ENCODE results near the gene TMEM54.
A peak's percentile ranks its signal among the peaks of the same experiment; 100 is the strongest.

Gene TMEM54

DNA sequence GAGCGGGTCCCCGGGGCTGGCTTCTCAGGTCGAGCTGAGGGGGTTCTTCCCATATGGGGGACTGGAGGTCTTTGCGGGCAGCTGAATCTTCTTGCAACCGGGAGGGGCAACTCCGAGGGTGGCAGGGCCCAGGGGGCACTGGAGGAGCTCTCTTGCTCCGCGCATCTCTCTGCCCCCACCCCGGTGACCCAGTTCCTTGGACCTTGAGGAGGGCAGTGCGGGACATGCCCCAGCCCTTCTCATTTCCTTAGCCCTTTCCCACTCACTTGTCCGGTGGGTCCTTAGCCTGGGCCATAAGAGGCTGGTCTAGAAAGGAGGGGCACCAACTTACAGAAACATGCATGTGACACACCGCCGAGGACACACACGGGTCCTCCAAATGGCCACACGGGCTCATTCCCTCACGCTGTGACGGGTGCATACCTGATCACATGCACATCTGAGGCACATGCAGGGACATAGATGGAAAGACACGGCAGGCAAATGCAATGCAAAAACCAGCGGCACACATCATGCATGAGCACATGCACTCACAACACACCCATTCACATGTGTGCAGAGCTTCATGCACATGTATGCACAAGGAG is 14.3 kb downstream of the TMEM54 start:
- no peak for DNase-seq
- TF ChIP-seq GATA1 (IDR thresholded peaks at IDR 0.05; ENCODE audit: low read depth, low read length) (no peak), POLR2A (IDR thresholded peaks at IDR 0.05; ENCODE audit: low read length) (no peak)

DNA sequence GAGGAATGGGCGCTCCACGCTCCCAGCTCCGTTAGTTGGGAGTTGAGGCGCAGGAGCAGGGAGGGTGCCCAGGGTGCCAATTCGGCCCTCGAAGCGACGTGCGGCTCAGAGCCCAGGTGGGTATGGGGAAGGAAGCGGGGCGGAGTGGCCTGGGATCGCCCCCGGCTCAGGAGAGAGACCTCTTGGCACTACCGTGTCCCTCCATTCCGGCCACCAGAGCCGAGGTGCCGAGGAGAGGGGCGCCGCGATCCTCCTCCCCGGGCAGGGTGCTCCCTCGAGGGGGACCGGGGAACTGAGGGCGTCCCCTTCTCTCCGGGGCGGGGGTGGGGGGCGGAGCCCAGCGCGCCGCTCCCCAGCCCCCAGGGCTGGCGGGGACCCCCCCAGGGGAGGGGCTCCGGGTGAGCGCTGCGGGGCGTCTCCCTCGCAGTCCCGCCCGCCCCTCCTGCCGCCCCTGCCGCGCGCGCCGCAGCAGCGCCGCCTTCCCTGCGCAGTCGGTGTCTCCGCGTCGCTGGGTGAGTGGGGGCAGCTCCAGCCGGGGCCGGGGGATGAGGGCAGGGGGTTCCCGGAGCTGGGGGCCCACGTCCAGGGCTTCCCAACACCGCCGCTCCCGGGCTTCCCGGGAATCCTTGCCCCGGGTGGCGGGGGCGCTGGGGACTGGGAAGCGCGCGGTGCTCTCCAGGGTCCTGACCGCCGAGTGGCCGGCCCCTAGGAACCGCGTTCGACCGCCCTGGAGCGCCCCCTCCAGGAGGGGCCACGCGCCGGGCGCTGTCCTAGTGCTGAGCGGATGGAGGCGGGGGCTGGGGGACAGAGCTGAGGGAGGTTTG is 15.0 kb downstream of the TMEM54 start, which contains the start of gene HPCA:
Gene HPCA (plus strand): TSS at position 488 of the 824 bp plus-strand sequence. CDS start 2,408 bp downstream, outside the sequence.
- TF ChIP-seq POLR2A (IDR thresholded peaks at IDR 0.05; ENCODE audit: low read length) (no peak), GATA1 (IDR thresholded peaks at IDR 0.05; ENCODE audit: low read depth, low read length) (no peak)
- peak; percentile 68 to 70 for DNase-seq

DNA sequence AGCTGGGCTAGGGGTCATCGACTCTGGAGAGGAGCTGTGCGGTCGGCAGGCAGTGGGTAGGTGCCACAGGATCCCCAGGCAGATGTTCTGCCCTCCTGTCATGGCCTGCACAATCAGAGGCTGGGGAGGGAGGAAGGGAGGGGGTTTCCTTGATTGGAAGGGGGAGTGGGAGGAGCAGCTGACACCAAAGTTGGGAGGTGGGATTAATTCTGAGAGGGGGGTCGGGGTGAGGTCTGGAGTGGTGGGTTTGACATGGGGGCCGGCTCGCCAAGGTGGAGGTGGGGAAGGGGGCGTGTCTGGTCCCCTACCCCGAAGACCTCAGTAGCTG is 15.5 kb downstream of the TMEM54 start:
- DNase-seq, result no peak
- no peak for TF ChIP-seq POLR2A (IDR thresholded peaks at IDR 0.05; ENCODE audit: low read length)
- no peak for TF ChIP-seq GATA1 (IDR thresholded peaks at IDR 0.05; ENCODE audit: low read depth, low read length)

DNA sequence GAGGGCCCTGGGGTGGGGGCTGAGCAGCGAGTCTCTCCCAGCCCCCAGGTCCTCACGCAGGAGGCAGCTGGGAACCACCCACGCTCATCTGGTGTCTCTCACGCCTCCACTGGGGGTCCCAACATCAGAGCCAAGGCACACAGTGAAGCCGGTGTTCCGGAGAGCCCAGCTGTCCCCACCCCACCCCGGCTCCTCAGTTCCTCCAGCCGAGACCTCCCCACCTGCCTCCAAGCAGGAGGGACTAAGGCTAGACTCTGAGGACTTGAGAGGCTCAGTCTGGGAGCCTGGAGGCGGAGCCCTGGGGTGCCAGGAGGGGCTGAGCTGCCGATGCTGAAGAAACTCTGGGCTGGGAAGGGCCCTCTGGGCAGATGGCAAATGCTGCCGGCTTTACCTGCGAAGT is 16.5 kb downstream of the TMEM54 start:
- TF ChIP-seq GATA1 (IDR thresholded peaks at IDR 0.05; ENCODE audit: low read depth, low read length) (no peak), POLR2A (IDR thresholded peaks at IDR 0.05; ENCODE audit: low read length) (no peak)
- no peak for DNase-seq

DNA sequence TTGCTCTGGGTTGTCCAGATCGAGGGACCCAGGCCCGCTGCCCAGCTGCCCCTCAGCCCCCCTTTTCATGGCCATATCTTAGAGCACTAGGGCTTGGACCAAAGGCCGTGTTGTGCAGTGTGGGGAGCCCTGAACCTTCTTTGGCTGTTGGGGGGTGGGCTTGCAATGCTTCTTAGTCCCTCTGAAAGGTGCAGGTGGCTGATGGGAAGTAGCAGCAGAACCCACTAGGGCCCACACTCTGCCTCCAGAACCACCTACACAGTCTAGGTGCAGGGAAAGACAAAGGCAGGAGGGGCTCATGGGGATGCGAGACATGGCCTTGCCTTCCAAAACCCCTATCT is 17.2 kb downstream of the TMEM54 start:
- no peak for DNase-seq
- TF ChIP-seq POLR2A (IDR thresholded peaks at IDR 0.05; ENCODE audit: low read length) (no peak), GATA1 (IDR thresholded peaks at IDR 0.05; ENCODE audit: low read depth, low read length) (no peak)

DNA sequence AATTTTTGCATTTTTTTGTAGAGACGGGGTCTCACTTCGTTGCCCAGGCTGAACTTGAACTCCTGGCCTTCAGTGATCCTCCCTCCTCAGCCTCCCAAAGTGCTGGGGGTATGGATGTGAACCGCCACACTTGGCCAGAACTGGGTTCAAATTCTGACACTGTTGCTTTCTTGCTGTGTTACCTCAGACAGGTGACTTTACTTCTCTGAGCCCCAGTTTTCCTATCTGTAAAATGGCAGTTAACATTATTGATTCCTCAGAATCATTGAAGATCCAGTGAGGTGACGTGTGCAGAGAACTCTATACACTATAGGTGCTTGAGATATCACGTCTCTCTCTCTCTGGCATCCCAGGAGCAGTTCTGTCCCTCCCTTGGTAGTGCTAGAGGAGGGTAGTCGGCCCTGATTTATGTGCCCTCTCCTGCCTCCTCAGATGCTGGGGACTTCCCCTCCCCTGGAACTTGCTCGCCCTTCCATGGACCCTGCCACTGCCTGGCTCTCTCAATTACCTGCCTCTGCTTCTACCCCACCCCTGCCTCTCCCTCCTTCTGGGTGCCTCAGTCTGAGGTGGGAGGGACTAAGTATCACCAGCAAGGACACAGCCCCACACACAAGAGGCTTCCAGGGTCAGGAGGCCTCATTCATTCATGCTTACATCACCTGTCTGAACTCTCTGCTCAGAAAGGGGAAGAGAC is 17.7 kb downstream of the TMEM54 start:
- TF ChIP-seq GATA1 (IDR thresholded peaks at IDR 0.05; ENCODE audit: low read depth, low read length) (no peak), POLR2A (IDR thresholded peaks at IDR 0.05; ENCODE audit: low read length) (no peak)
- no peak for DNase-seq

DNA sequence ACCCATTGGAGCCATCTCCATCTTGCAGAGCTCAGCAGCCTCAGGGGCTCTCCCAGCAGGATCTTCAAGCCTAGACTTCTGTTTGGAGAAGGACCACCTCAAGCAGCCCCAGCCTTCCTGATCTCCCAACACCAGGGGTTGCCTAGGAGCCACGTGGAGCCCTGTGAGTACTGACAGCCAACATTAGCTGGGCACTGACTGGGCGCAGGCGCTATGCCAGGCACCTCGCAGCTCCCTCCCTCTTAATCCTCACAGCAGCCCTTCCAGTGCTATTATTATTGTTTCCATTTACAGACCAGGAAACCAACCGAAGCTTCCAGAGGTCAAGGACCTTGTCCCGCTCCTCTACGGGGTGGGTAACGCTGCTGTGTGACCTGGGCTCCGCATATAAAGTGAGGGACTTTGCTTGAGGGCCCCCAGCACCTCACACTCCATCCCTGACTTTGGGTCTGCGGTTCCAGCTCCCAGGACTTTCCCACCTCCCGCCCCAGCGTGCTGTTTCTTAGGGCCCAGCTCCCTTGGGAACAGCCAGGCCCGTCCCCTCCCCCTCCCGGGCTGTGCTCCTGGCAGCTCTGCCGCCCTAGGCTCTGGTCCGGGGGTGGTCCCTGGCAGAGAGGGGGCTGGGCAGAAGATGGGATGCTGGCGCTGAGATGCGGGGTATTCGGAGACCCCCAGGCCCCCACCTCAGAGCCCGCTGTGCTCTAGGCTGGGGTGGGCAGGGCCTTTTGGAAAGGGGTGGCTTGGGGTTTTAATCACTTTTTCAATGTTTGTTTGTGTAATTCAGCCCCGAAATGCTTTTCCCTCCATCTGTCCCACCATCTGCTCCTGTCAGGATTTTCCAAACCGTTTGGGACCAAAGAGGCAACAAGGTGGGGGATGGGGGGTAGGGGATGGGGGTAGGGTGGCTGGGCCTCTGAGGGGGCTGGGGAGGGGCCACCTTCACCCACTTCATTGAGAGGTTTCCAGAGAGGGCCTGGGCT is 19.0 kb downstream of the TMEM54 start:
- no peak for TF ChIP-seq POLR2A (IDR thresholded peaks at IDR 0.05; ENCODE audit: low read length)
- TF ChIP-seq GATA1 (IDR thresholded peaks at IDR 0.05; ENCODE audit: low read depth, low read length), result no peak
- DNase-seq, result no peak

DNA sequence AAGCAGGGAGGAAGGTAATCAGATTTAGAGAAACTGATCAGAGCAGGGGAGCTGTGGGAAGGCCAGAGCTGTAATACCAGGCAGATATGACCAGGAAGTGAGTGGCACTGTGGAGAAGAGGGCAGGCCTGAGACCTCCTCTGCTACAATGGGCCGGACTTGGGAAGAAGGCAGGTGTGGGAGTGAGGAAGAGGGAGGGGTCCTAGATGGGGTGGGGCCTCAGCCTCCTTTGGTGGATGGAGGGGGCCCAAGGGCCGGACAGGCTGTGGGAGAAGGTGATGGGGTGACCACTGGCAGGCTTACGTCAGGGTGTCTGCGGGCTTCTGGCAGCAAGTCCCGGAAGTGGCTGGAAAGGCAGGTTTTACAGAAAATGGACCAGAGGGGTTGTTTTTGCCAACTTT is 19.9 kb downstream of the TMEM54 start:
- TF ChIP-seq POLR2A (IDR thresholded peaks at IDR 0.05; ENCODE audit: low read length) (no peak), GATA1 (IDR thresholded peaks at IDR 0.05; ENCODE audit: low read depth, low read length) (no peak)
- no peak for DNase-seq

DNA sequence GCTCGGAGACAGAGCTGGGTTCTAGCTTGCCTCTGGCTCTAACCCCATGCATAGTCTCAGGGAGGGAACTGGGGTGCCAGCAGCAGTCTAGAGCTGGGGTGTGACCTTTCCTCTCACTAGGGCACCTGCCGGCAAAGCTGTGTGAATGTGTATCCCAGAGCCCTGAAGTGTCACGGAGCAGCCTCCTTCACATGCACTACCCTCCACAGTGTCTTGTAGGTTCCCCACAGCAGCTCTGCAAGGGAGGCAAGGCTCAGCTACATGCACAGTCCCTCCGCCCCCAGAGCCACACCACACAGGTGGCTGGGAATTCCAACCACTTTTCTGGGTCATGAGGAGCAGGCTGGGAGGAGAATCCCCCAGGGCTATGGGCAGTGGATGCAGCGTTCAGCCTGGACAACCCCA is 22.6 kb downstream of the TMEM54 start:
- TF ChIP-seq POLR2A (IDR thresholded peaks at IDR 0.05; ENCODE audit: low read length), result no peak
- no peak for TF ChIP-seq GATA1 (IDR thresholded peaks at IDR 0.05; ENCODE audit: low read depth, low read length)
- no peak for DNase-seq

DNA sequence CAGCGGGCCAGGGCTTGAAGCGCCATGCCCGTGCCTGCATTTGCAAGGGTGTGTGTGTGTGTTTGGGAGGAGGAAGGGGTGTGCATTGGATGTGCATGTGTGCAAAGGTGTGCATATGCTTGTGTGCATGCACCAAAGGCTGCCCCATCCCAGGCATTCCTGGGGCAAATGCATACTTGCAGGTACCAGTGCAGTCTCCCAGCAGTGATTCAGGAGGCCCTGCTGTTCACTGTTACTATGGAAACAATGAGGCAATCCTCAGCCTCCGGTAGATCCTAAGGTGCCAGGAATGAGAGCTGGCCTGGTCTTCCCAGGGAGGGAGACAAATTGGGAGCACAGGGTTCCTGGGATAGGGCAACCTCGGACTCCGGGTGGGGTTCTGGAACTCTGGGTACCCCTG is 23.0 kb downstream of the TMEM54 start:
- TF ChIP-seq GATA1 (IDR thresholded peaks at IDR 0.05; ENCODE audit: low read depth, low read length) (no peak), POLR2A (IDR thresholded peaks at IDR 0.05; ENCODE audit: low read length) (no peak)
- no peak for DNase-seq

DNA sequence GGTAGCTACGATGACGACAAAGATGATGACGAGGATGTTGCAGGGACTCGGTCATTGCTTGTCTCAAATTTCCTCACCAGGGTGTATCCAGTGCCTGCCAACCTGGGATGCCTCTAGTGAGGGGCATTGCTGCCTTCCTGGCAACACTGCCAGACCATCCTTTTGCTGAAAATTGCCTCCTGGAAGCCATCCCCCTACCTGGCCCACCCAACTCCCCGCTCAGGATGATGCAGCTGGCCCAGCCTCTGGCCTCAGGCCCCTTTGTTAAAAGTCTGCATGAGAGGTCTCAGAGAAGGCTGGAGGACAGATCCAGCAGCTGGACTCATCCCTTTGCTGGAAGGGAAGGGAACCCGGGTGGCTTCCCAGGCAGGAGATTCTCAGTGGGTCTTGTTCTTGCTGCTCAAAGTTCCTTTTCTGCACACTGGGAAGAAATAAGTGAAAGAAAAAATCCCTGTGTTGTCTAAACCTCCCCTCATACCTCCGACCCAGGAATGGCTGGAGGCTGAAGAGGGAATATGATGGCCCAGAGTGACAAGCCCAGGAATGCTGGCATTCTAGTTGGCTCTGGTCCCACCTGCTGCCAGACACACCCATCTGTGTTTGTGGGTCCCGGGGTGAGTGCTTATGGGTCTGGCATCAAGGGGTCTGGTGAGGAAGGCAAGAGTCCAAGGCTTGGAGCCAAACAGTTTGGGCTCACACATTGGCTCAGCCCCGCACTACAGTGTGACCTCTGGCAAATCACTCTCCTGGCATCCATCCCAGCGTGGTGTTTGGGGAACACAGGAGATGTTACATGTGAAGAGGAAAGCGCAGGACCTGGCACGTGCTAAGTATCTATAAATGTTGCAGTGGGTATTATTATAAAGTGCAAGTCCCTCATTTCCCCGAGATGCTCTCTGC is 23.7 kb downstream of the TMEM54 start:
- no peak for DNase-seq
- TF ChIP-seq GATA1 (IDR thresholded peaks at IDR 0.05; ENCODE audit: low read depth, low read length) (no peak), POLR2A (IDR thresholded peaks at IDR 0.05; ENCODE audit: low read length) (no peak)

DNA sequence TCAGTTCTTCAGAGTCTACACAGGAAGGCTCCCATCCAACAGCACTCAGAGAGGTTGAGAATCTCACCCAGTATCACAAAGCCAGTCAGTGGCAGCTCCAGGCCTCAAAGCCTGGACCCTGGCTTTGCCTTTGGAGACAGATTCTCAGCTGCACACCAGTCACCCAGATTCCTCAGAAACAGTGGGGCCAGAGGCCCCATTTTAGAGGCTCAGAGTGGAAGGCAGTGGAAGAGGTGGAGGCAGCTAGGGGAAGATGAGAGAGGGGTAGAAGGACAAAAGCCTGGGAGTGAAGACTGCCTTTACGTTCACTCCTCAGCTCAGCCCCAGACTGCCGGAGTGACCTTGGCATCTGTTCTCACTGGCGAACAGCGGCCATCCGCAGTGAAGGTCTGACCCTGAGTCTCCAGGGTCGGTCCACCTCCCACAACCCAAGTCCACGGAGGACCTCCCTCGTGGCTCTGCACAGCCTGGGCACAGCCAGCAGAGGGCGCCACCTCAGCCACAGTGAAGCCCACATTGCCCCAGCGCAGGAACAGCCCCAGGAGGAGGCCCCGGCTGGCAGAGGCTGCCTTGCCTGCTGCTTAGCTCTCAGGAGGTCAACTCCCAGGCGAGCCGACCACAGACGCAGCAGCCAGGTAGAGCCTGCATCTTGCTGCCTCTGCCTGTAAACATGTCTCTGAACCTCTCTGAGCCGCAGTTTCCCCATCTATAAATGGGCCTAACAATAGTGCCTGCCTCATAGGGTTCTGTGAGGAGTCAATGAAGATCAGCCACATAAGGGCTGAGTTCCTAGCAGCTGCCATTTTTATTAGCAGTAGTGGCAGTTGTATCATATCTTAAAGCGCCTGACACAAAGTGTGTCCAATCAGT is 24.6 kb downstream of the TMEM54 start:
- TF ChIP-seq GATA1 (IDR thresholded peaks at IDR 0.05; ENCODE audit: low read depth, low read length) (no peak), POLR2A (IDR thresholded peaks at IDR 0.05; ENCODE audit: low read length) (no peak)
- peak; percentile 59 to 78 for DNase-seq

All from erythroblast (primary cell).